Neural crest cell (in vitro differentiated cells): ENCODE results near the gene SPDL1. TPM values are rescaled to one million over a fixed set of nuclear protein-coding genes. Genes with fewer than 3 reads are reported as not detected.

Source experiments
- DNase-seq: peaks from one replicate; pipeline ENCODE4 v3.0.0; 2021; ENCODE audit warnings: low read depth, mixed read lengths, low spot score
- H3K27ac Mint-ChIP-seq: one replicate; pipeline ENCODE4 v1.8.0; 2021; ENCODE audit warnings: mild to moderate bottlenecking, mixed read lengths; ENCODE audit not compliant: unreplicated experiment
- H3K27me3 Mint-ChIP-seq: 2 replicates; pipeline ENCODE4 v1.8.0; 2021; ENCODE audit warnings: low read depth, mild to moderate bottlenecking, mixed read lengths
- H3K36me3 Mint-ChIP-seq: 2 replicates; pipeline ENCODE4 v1.8.0; 2021; ENCODE audit warnings: low read depth, mild to moderate bottlenecking, mixed read lengths
- H3K4me1 Mint-ChIP-seq: 2 replicates; pipeline ENCODE4 v1.8.0; 2021; ENCODE audit warnings: mixed read lengths
- H3K4me3 Mint-ChIP-seq: one replicate; pipeline ENCODE4 v1.8.0; 2021; ENCODE audit warnings: mild to moderate bottlenecking, mixed read lengths
- H3K9me3 Mint-ChIP-seq: 2 replicates; pipeline ENCODE4 v1.8.0; 2021; ENCODE audit warnings: mixed read lengths
- total RNA-seq: library from RNA; stranded (reverse); gene quantifications from 2 replicates; pipeline ENCODE4 v1.2.1, GENCODE V29; 2021
- TF ChIP-seq, protein P1 (sequence below): fragments of 200-600 bp; sonication (generic); conservative IDR thresholded peaks from 2 replicates; pipeline ENCODE4 v1.5.0; 2021; ENCODE audit warnings: antibody characterized with exemption, mild to moderate bottlenecking

The SPDL1 gene
- total RNA-seq, 1 donor from 2014 or later, result 53.3 TPM

DNA sequence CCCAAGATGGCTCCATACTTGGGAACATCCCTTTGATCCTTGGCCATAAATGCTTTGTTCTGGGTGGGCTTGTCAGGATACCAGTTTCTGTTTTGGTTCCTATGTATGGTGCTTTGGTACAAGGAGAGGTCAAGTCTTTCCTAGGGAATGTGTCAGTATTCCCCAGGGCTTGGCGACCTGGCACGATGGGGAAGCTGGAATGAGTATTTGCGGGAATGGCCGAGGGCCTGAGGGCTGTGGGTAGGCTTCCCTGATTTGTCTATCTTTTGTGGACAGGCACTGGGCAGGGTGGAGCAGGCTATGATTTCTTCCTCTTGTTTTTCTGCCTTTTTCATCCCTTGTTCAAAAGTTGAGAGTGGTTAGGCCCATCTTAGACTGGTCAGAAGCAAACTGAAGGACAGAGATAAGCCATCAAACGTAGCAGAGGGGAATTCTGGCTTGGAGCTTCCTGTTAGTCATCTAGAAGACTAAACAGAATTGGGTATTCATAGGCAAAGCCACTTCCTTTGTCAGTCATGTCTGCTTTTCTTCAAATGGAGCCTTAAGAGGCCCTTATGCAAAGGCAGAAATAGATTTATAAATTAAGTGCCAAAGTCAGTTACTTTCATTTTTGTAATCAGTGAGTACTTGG lies 67.2 kb downstream of the SPDL1 start:
- peaks cover 28% of the 10 kb centered on the region for H3K4me1 Mint-ChIP-seq
- TF ChIP-seq, protein P1, sequence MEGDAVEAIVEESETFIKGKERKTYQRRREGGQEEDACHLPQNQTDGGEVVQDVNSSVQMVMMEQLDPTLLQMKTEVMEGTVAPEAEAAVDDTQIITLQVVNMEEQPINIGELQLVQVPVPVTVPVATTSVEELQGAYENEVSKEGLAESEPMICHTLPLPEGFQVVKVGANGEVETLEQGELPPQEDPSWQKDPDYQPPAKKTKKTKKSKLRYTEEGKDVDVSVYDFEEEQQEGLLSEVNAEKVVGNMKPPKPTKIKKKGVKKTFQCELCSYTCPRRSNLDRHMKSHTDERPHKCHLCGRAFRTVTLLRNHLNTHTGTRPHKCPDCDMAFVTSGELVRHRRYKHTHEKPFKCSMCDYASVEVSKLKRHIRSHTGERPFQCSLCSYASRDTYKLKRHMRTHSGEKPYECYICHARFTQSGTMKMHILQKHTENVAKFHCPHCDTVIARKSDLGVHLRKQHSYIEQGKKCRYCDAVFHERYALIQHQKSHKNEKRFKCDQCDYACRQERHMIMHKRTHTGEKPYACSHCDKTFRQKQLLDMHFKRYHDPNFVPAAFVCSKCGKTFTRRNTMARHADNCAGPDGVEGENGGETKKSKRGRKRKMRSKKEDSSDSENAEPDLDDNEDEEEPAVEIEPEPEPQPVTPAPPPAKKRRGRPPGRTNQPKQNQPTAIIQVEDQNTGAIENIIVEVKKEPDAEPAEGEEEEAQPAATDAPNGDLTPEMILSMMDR, result no peak
- no peaks in the 10 kb centered on the region for H3K36me3 Mint-ChIP-seq
- no peaks in the 10 kb centered on the region for H3K27me3 Mint-ChIP-seq
- H3K4me3 Mint-ChIP-seq, result no peak overlapping the region
- no peak overlapping the region for H3K27ac Mint-ChIP-seq
- no peaks in the 10 kb centered on the region for H3K9me3 Mint-ChIP-seq
- no peak for DNase-seq

DNA sequence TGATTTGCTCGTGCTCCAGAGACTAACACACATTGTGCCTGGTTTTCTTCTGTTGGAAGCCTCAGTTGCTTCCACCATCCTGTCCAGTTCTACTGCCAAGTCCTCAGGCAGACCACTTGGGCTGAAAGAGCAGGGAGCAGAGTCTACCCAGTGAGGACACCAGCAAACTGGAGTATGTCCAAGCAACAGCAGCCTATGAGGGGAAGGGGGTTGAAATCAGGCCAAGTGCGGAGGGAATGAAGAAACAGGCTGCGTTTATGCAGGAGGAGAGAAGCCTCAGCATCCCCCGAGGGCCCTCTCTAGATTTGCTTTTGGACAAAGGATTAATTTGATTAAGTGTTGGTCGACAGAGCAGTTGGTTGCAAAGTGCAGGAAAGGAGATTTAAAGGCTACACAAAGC lies 68.0 kb downstream of the SPDL1 start:
- Mint-ChIP-seq H3K9me3 (no peaks in the 10 kb centered on the region), H3K27ac (no peak overlapping the region)
- TF ChIP-seq, protein P1, result no peak

DNA sequence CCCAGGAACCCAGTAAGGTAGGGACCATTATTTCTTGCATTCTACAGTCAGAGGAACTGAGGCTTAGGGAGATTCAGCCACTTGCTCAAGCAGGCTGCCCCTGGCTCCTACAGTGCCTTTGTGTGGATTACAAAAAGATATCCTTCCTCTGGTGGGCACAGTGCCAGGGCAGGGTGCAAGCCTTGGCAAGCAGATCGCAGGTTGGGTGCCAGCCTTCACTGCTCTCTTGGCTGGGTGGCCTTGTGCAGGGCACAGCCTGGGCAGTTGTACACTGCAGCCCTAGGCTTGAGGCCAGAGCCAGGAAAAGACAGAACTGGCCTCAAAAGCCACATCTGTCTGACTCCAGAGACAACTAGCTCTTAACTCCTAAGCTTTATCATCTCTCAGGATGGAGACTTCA lies 68.5 kb downstream of the SPDL1 start:
- TF ChIP-seq, protein P1, result no peak
- Mint-ChIP-seq H3K27ac (no peak overlapping the region), H3K36me3 (no peaks in the 10 kb centered on the region), H3K9me3 (no peaks in the 10 kb centered on the region), H3K4me3 (no peak overlapping the region), H3K27me3 (no peaks in the 10 kb centered on the region), H3K4me1 (peaks cover 28% of the 10 kb centered on the region)
- no peak for DNase-seq

More for the DNA sequence above, 68.0 kb downstream of the SPDL1 start:
- Mint-ChIP-seq H3K36me3 (no peaks in the 10 kb centered on the region), H3K27me3 (no peaks in the 10 kb centered on the region), H3K4me1 (peaks cover 28% of the 10 kb centered on the region), H3K4me3 (no peak overlapping the region)
- no peak for DNase-seq

DNA sequence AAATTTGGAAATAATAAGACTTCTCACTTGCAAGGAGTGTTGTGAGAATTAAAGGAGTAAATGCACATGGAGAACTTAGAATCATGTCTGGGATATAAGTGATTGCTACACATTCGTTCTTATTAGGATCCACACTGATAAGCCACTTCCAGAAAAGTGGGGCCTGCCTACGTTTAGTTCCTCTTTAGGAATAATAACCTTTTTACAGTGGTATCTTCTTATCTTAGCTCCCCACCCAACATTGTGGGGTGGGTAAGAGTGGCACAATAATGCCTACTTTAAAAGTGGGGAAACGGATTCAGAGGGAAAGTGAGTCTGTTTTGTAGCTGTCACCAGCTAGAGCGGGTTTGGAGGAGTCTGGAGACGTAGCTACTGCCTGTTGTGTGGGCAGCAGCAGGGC lies 69.5 kb downstream of the SPDL1 start:
- H3K9me3 Mint-ChIP-seq, result no peaks in the 10 kb centered on the region
- no peaks in the 10 kb centered on the region for H3K27me3 Mint-ChIP-seq
- no peak overlapping the region for H3K27ac Mint-ChIP-seq
- H3K36me3 Mint-ChIP-seq, result no peaks in the 10 kb centered on the region
- TF ChIP-seq, protein P1, result no peak
- DNase-seq, result no peak
- peaks cover 17% of the 10 kb centered on the region for H3K4me1 Mint-ChIP-seq
- H3K4me3 Mint-ChIP-seq, result no peak overlapping the region

Other genes starting within 250 kb of the SPDL1 start
- 0.77 and 1.0 TPM in 2 replicates for gene DOCK2, start 53.5 kb downstream of the SPDL1 start, total RNA-seq